ENCODE measurements around the gene TLE7. TPM values are rescaled to one million over a fixed set of nuclear protein-coding genes. Genes with fewer than 3 reads are reported as not detected.

The TLE7 gene
- total RNA-seq, 4 donors from 2014 or later: not detected

DNA sequence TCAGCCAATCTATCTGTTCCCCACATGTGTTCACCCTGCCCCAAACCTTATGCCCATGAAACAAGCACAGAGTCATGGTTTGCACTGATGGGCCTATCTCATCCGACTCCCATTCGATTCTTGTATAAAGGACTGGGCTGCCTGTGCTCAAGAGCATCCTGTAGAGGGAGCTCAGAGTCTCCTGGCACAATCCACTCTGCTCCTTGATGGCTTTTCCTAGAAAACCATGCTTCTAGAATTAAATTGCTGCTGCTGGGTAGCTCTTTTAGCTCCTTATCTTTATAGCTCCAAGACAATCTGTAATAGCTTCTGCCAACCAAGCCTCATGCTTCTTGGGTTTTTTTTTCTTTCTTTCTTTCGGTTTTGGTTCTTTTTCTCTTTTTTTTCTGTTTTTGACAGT is 37.6 kb upstream of the TLE7 start:
- ATAC-seq (ENCODE audit: low FRiP score) (no peak), DNase-seq (ENCODE audit: low spot score) (no peak)
- TF ChIP-seq, protein P1, sequence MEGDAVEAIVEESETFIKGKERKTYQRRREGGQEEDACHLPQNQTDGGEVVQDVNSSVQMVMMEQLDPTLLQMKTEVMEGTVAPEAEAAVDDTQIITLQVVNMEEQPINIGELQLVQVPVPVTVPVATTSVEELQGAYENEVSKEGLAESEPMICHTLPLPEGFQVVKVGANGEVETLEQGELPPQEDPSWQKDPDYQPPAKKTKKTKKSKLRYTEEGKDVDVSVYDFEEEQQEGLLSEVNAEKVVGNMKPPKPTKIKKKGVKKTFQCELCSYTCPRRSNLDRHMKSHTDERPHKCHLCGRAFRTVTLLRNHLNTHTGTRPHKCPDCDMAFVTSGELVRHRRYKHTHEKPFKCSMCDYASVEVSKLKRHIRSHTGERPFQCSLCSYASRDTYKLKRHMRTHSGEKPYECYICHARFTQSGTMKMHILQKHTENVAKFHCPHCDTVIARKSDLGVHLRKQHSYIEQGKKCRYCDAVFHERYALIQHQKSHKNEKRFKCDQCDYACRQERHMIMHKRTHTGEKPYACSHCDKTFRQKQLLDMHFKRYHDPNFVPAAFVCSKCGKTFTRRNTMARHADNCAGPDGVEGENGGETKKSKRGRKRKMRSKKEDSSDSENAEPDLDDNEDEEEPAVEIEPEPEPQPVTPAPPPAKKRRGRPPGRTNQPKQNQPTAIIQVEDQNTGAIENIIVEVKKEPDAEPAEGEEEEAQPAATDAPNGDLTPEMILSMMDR (IDR thresholded peaks at IDR 0.05): no peak

- TF ChIP-seq, protein P1 (IDR thresholded peaks at IDR 0.05): no peak
- DNase-seq (ENCODE audit: low spot score): no peak
- no peak for ATAC-seq (ENCODE audit: low FRiP score)
Measured at GRCh38 chr16:71476457-71477124, 34.7 kb upstream of the TLE7 start.

DNA sequence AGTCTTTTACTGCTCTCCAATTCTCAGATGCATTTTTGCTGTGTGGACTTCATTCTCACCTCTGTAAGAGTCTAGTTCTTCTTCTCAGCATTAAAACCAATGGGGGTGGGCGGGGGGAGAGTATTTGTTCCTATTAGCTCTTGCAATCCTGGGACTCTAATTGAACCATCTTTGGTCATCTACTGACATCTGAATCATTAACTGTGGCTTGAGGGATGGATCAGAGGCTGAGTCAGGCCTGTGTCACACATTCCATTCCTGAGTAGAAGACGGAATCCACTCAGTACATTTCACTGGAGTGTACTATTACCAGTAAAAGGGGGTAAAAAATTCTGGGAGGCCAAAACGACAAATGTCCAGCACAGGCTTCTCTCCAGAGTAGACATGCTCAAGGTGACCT is 33.0 kb upstream of the TLE7 start:
- TF ChIP-seq, protein P1 (IDR thresholded peaks at IDR 0.05): no peak
- ATAC-seq (ENCODE audit: low FRiP score) (no peak), DNase-seq (ENCODE audit: low spot score) (no peak)

DNA sequence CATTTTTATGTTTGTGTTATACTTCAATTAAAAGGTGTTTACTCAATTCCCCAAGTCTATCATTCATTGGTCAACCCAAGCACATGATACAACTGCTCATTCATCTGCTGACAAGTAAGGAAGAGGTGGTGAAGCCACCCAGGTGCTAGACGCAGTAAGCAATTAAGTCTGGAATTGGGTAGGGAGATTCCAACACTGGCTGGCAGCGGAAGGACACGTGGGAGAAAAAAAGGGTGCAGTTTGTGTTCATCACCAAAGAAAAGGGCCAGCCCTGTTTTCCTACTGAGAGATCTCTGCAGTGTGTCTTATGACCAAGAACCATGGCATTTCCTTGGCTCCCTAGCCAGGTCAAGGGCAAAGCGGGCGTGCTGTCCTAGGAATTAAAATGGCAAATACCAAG is 32.0 kb upstream of the TLE7 start:
- no peak for ATAC-seq (ENCODE audit: low FRiP score)
- DNase-seq (ENCODE audit: low spot score): no peak
- TF ChIP-seq, protein P1 (IDR thresholded peaks at IDR 0.05): no peak

DNA sequence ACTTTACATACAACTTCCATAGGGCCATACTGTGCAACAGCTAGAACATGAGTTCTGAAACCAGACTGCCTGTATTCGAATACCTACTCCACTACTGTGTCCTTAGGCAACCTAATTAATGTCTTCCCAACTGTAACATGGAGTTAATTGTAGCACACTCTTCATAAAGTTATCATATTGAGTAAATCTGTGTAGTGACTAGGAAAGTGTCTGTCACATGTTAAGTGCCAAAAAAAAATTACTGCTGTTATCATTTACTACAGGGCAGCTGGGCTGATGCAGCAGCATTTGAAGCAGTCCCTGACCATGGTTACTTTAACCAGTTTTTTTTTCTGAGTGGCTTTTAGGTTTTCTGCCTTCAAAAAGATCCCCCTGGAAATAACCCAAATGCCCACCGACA is 31.1 kb upstream of the TLE7 start:
- ATAC-seq (ENCODE audit: low FRiP score) (no peak), DNase-seq (ENCODE audit: low spot score) (no peak)
- TF ChIP-seq, protein P1 (IDR thresholded peaks at IDR 0.05): no peak

- ATAC-seq (ENCODE audit: low FRiP score) (no peak), DNase-seq (ENCODE audit: low spot score) (no peak)
- TF ChIP-seq, protein P1 (IDR thresholded peaks at IDR 0.05): no peak
Measured at GRCh38 chr16:71472051-71472450, 30.2 kb upstream of the TLE7 start.

- TF ChIP-seq, protein P1 (IDR thresholded peaks at IDR 0.05): no peak
- ATAC-seq (ENCODE audit: low FRiP score) (no peak), DNase-seq (ENCODE audit: low spot score) (no peak)
Measured at GRCh38 chr16:71467810-71468209, 26.0 kb upstream of the TLE7 start.

Data from omental fat pad (tissue), 4 donors.